Stimulated activated CD8-positive, alpha-beta memory T cell treated with anti-CD3 and anti-CD28 coated beads, Interleukin-4, amount 100 ng/mL, for 48 hours (primary cell): ENCODE measurements around the gene SUGT1.
"Not testable (repeated sequence)": the region's sequence is repeated elsewhere in the genome, so short reads cannot be mapped to it uniquely, and the experiment has no call there.

Experiments used
- DNase-seq: peaks from one replicate; pipeline ENCODE4 v3.0.0-alpha.2; 2020

Gene SUGT1

GRCh38 chr13:52670726-52671125 is 18.1 kb downstream of the SUGT1 start:
- no peak for DNase-seq

DNA sequence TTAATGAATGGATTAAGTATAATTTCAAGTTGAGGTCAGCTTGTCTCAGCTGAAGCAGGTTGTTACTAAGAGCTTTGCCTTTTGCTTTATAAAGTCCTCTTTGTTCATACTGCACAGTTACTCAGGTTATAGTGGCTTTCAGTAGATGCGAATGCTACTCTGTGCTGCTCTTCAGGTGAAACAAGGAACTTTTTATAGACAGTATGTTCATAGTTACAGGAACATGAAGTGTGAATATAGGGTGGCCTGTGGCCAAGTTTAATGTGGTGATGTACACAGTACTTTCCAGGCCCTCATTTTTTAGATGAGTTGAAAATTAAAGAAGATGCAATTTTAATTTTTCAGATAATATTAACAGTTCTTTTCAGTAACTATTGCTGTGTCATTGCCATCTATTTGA is 20.8 kb downstream of the SUGT1 start:
- no peak for DNase-seq

DNA sequence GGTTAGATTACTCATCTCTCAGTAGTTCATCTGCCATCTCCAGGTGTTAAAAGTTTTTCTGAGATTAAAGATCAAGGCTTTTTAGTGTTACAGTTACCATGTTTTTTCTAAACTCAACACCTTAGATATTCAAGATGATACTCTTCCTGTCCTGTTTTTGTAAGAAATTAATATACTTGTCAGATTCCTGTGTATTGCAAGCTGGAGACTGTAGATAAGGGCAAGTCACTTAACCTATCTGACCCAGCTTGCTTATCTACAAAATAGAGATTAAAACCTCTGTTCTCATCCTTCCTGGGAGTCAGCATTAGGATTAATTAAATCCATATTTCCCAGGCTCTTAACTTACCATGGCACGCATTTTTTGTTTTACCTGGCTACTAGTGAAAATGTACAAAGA is 25.2 kb downstream of the SUGT1 start:
- no peak for DNase-seq

GRCh38 chr13:52685806-52686205 is 33.2 kb downstream of the SUGT1 start:
- not testable (repeated sequence) for DNase-seq

DNA sequence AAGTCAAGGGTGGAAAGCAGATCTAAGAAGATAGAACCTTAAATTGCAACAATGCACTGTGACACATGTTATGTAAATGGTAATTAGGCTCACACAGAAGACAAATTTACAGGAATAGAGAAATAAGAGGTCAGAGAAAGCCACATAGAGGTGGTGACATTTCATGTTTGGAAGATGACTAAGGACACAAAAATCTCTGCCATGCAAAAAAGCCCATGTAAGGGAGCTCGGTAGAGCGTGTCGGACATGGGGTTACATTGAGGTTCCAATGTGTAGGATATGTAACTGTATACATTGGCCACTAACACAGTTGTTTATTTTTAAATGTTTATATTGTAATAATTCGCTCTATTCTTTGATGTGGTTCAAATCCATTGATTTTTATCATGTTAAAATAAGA is 33.7 kb downstream of the SUGT1 start:
- no peak for DNase-seq

- peak; percentile 32 for DNase-seq
These were observed 43.2 kb downstream of the SUGT1 start for GRCh38 chr13:52695856-52696255.

DNA sequence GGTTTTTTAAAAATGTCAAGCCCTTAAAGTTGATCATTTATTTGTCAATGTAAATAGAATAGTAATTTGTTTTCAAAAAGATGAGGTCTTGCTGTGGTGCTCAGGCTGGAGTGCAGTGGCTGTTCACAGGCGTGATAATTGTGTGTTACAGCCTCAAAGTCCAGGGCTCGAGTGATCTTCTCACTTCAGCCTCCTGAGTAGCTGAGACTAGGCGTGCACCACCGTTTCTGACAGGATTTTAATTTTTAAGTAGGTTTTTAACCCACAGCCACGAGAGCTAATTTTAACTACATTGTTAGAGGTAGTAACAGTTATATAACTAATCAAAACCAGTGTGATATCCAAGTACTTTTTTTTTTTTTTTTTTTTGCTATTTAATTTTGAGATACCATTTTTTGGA is 43.9 kb downstream of the SUGT1 start:
- DNase-seq = no peak

DNA sequence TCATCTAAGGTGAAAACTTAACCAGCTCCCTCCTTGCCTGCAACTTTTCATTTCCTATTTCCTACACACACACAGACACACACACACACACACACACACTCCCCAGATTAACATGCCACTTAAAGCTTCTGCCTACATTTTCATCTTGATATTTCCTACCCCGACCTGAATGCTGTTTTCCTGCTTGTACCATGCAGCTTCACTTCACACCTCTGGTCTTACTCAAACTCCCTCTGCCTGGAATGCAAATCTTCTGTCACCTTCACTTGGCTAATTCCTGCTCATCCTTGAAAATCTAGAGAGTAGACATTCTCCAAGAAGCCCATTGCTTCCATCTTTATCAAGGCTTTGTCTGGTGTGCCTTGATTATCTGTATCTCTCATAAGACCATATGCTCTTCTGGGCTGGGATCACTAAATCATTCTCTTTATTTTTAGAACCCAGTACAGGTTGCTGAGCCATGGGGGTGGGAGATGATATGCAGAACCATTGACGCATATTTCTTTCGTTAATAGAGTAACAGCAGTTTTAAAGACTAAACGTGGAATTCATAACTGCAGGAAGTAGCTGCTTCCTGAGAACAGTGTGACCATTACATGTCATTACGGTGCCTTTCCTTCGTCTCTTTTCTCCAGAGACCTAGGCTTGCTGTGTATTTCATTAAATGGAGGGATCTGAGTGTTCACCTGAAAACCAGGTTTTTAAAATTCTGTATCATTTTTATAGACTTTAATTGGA is 49.3 kb downstream of the SUGT1 start:
- DNase-seq = no peak

DNA sequence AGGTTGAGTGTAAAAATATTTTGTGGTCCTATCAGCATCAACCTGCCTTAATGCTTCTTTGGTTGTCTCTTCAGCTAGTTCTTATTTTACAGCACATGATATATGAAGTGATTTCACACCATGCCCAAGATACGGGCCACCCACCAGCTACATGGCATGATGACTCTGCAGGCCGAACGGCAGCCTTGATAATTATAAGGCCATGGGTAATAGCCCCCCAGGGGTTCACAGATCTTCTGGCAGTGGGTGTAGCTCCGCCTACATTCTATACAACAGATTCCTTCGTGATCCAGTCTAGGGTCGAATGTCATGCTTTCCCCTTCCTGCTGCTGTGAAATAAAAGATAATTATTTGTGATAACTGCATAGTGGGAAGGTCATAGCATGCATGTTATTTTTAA is 50.8 kb downstream of the SUGT1 start:
- DNase-seq = no peak

DNA sequence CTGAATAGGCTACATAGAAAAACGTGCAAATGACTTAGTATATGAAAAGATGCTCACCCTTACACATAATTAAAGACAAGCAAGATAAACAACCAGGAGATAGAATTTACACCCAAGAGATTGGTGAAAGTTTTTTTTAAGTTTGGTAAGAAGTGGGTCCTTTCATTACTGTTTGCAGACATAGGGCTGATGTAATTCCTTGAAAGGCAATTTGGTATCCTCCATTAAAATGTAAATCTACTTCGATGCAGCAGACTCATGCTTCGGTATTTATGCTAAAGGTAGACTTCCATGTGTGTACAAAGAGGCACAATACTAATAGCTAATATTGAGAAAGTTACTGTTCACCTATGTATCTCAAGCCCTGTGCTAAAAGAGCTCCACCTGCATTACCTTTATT is 53.4 kb downstream of the SUGT1 start:
- no peak for DNase-seq

DNA sequence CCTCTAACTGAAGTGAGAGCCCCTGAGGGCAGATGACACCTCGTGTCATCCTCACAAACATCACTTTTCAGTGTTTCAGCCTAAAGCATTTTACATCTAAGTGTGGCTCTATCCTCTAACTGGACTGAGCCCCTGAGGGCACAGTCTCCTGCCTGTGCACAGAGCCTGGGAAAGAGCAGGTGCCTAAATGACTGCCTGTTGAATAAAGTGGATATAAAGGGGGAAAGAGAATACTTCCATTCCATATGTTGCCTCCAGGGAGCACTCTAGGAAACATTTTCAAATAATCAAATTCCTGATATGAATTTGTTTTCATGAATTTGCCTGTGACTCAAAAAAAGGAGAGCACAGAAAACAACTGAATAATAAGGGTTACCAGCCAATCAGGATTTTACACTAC is 54.7 kb downstream of the SUGT1 start:
- DNase-seq = no peak

DNA sequence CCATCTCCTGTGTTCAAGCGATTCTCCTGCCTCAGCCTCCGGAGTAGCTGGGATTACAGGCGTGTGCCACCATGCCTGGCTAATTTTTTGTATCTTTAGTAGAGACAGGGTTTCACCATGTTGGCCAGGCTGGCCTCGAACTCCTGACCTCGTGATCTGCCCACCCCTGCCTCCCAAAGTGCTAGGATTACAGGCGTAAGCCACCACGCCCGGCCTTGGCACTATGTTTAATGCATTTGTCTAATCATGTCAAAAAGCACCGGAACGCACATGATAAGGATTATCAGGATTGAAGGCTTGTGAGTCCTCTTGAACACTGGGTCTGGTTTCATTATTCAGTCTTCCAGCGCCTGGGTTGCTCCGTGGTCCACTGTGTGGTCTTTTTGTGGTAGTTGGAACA is 55.6 kb downstream of the SUGT1 start:
- not testable (repeated sequence) for DNase-seq

DNA sequence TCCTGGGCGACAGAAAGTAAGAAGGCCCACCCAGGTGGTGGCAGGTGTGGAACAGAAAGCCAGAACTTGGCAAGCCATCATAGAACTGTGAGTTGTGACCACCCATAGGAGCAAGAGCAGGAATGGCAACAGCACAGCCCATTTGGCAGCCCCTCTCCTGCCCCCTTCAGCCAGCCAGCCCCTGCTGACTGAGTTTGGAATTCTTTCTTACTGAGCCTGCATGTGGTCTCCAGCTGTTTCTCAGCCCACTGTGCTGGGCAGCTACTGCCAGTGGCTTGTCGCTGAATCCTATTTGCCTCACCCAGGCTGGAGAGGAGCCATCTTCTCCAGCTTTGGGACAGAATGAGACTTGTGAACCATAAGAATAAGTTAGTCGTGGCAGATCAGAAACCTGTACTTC is 58.6 kb downstream of the SUGT1 start:
- no peak for DNase-seq

- no peak for DNase-seq
These were observed 59.7 kb downstream of the SUGT1 start for GRCh38 chr13:52712385-52712784.

DNA sequence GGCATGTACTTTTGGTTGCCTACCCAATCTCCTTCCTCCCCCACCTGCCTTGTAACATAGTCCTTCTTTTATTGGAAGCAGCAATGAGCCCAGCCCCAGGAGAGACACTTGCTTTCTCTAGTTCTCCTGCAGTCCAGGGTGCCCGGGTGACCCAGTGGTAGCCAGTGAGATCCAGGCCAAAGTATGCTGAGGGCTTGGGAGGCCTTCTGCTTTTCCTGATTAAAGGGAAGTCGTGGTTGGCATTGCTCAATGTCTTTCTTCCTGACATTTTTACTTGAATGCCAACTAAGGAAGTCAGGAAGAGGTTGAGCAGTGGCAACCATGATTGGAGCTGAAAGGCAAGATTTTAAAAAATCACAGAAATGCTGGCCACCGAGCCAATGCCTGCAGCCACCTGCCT is 61.3 kb downstream of the SUGT1 start:
- DNase-seq = no peak

DNA sequence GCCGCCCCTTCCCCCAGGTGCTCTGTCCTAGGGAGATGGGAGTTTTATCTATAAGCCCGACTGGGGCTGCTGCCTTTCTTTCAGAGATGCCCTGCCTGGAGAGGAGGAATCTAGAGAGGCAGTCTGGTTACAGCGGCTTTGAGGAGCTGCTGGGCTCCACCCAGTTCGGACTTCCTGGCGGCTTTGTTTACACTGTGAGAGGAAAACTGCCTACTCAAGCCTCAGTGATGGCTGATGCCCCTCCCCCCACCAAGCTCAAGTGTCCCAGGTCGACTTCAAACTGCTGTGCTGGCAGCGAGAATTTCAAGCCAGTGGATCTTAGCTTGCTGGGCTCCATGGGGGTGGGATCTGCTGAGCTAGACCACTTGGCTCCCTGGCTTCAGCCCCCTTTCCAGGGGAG is 68.3 kb downstream of the SUGT1 start:
- not testable (repeated sequence) for DNase-seq

DNA sequence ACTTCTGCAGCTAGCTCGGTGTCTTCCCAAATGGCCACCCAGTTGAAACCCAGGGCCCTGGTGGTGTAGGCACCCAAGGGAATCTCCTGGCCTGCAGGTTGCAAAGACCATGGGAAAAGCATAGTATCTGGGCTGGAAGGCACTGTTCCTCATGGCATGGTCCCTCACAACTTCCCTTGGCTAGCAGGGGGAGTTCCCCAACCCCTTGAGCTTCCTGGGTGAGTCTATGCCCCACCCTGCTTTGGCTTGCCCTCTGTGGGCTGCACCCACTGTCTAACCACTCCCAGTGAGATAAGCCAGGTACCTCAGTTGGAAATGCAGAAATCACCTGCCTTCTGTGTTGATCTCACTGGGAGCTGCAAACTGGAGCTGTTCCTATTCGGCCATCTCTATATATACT is 68.7 kb downstream of the SUGT1 start:
- not testable (repeated sequence) for DNase-seq

- no peak for DNase-seq
These were observed 70.5 kb downstream of the SUGT1 start for GRCh38 chr13:52723181-52723580.

- no peak for DNase-seq
These were observed 72.7 kb downstream of the SUGT1 start for GRCh38 chr13:52725302-52725701.

DNA sequence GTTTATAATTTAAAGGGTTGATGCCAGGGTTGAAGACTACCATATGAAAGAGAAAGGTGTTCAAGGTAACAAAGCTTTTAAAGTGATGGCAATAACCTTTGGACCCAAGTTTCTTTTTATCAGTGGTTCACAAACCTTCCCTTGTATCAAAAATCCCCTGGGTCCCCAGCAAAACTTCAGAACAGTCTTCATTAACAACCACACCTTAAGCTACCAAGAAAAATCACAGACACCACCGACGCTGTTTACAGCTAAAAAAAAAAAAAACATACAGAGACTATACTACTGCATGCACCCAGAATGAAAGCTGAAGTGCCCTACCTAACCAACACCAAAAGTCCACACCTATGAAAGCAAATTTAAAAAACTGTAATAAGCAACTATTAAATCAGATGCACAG is 73.6 kb downstream of the SUGT1 start:
- no peak for DNase-seq

DNA sequence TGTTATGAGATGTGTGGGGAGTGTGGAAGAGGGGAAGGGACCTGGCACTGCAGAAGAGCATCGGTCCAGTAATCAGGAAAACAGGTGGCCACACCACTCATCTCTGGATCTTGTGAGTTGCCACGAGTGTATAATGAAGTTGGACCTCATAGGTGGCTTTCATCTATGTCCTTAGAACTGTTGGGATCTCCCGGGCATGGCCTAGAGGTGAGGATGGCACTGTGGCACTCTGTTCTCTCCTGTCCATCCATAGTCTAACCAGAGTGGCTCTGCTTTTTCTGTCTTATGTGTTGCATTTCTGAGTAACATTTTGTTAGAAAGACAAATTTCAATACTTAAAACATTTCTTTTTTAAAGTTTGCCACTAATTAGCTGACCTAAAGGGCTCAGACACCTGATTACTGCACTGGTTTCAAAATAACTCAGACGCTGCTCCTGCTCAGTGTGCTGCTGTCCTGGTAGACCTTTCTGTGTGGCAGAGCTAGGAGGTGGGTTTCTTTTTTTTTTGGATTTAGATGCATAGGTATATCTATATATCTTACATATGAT is 81.5 kb downstream of the SUGT1 start:
- no peak for DNase-seq

- DNase-seq = no peak
These were observed 84.3 kb downstream of the SUGT1 start for GRCh38 chr13:52736891-52737290.

DNA sequence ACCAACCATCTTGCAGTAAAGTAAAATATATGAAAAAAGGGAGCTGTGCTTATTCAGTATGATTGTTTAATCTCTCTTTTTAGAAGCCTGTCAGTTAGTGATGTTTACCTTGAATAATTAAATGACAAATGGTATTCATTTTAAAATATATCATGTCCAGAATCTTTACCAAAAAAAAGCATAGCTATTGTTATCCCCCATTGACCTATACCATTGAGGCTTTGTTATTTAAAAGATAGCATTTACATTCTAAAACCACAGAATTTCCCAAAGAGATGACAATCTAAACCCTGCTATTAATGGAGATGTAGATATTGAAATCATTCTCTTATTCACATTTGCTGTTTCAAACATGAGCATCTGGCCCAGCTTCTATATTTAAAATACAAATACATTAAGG is 84.8 kb downstream of the SUGT1 start:
- DNase-seq = no peak

- no peak for DNase-seq
These were observed 85.3 kb downstream of the SUGT1 start for GRCh38 chr13:52737965-52738364.
